Stomach (tissue), 4 donors: ENCODE measurements around the gene ARMCX5.

Experiments
- CTCF ChIP-seq, 7 experiments: fragments of 450-650 bp in 4 of 7; fragments of 200-600 bp in 3 of 7; sonication (generic) in 3 of 7; IDR thresholded peaks; one replicate each; pipeline ENCODE4 v1.5.1; 2016 to 2019; ENCODE audit warnings: antibody characterized with exemption in 7 of 7, control low read depth in 2 of 7, mild to moderate bottlenecking in 1 of 7
- POLR2A ChIP-seq, 4 donors: fragments of 450-650 bp; IDR thresholded peaks; one replicate each; pipeline ENCODE4 v1.6.1; 2016; ENCODE audit warnings: antibody characterized with exemption in 4 of 4, control low read depth in 2 of 4, mild to moderate bottlenecking in 1 of 4, moderate library complexity in 1 of 4

GRCh38 chrX:102610905-102611304, 11.6 kb downstream of the ARMCX5 start:
- no peak for TF ChIP-seq POLR2A (IDR thresholded peaks at IDR 0.05)
- no peak for TF ChIP-seq CTCF (IDR thresholded peaks at IDR 0.05)
